Upper lobe of left lung (tissue), 4 donors: Measurements from ENCODE around the gene CREG1.

Experiments
- POLR2A ChIP-seq, 4 donors: fragments of 450-650 bp; IDR thresholded peaks; one replicate each; pipeline ENCODE4 v1.5.1; 2016 to 2017; ENCODE audit warnings: antibody characterized with exemption in 4 of 4, mild to moderate bottlenecking in 2 of 4
- TF ChIP-seq, protein P1 (sequence below), 6 experiments: fragments of 450-650 bp in 4 of 6; fragments of 200-600 bp in 2 of 6; sonication (generic) in 2 of 6; IDR thresholded peaks; one replicate each; pipeline ENCODE4 v1.5.1; 2016 to 2019; ENCODE audit warnings: antibody characterized with exemption in 6 of 6

DNA sequence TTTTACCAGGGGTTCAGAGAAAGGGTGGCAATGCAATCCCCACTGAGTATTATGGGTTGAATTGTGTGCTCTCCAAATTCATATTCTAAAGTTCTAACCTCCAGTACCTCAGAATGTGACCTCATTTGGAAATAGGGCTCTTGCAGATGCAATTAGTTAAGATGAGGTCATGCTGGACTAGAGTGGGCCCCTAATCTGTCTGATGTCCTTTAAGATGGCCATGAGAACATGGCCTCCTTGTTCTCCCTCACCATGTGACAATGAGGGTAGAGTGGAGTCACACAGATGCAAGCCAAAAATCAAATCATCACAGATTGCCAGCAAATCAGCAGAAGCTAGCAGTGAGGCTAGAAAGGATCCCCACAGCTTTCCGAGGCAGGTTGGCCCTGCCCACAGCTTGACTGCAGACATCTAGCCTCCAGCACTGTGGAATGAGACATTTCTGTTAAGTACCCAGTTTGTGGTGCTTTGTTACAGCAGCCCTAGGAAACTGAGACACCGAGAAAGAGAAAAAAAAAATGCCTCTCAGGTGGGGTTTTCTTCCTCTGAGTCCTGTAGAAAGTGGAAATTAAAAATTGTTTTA is 25.5 kb upstream of the CREG1 start:
- TF ChIP-seq POLR2A (IDR thresholded peaks at IDR 0.05): no peak
- TF ChIP-seq, protein P1, sequence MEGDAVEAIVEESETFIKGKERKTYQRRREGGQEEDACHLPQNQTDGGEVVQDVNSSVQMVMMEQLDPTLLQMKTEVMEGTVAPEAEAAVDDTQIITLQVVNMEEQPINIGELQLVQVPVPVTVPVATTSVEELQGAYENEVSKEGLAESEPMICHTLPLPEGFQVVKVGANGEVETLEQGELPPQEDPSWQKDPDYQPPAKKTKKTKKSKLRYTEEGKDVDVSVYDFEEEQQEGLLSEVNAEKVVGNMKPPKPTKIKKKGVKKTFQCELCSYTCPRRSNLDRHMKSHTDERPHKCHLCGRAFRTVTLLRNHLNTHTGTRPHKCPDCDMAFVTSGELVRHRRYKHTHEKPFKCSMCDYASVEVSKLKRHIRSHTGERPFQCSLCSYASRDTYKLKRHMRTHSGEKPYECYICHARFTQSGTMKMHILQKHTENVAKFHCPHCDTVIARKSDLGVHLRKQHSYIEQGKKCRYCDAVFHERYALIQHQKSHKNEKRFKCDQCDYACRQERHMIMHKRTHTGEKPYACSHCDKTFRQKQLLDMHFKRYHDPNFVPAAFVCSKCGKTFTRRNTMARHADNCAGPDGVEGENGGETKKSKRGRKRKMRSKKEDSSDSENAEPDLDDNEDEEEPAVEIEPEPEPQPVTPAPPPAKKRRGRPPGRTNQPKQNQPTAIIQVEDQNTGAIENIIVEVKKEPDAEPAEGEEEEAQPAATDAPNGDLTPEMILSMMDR (IDR thresholded peaks at IDR 0.05): no peak
